Chondrocyte (in vitro differentiated cells): ENCODE results near the gene WDR62. TPM values are rescaled to one million over a fixed set of nuclear protein-coding genes. Genes with fewer than 3 reads are reported as not detected.

Source experiments
- DNase-seq: peaks from one replicate; pipeline ENCODE4 v3.0.0; 2021; ENCODE audit warnings: mixed read lengths, low spot score
- H3K27ac Mint-ChIP-seq: one replicate; pipeline ENCODE4 v1.8.0; 2021; ENCODE audit warnings: mild to moderate bottlenecking, moderate library complexity, mixed read lengths; ENCODE audit not compliant: unreplicated experiment
- H3K27me3 Mint-ChIP-seq: 2 replicates; pipeline ENCODE4 v1.8.0; 2021; ENCODE audit warnings: low read depth, mixed read lengths
- H3K36me3 Mint-ChIP-seq: 2 replicates; pipeline ENCODE4 v1.8.0; 2021; ENCODE audit warnings: low read depth, mixed read lengths
- H3K4me1 Mint-ChIP-seq: 2 replicates; pipeline ENCODE4 v1.8.0; 2021; ENCODE audit warnings: low read depth, mild to moderate bottlenecking, mixed read lengths
- H3K4me3 Mint-ChIP-seq: one replicate; pipeline ENCODE4 v1.8.0; 2021; ENCODE audit warnings: mild to moderate bottlenecking, moderate library complexity, mixed read lengths; ENCODE audit not compliant: unreplicated experiment
- H3K9me3 Mint-ChIP-seq: 2 replicates; pipeline ENCODE4 v1.8.0; 2021; ENCODE audit warnings: low read depth, mixed read lengths
- CTCF ChIP-seq: fragments of 200-600 bp; sonication (generic); IDR thresholded peaks from 2 replicates; pipeline ENCODE4 v1.5.0; 2021; ENCODE audit warnings: antibody characterized with exemption, mild to moderate bottlenecking, moderate library complexity
- total RNA-seq: library from RNA; stranded (reverse); gene quantifications from 3 replicates; pipeline ENCODE4 v1.2.1, GENCODE V29; 2021

Gene WDR62
- total RNA-seq, 1 donor from 2014 or later = 3.0 TPM

- Mint-ChIP-seq H3K27me3 (no peaks in the 10 kb centered on the region), H3K36me3 (peaks cover 15% of the 10 kb centered on the region), H3K27ac (no peak overlapping the region), H3K9me3 (no peaks in the 10 kb centered on the region), H3K4me1 (peaks cover 8% of the 10 kb centered on the region), H3K4me3 (no peak overlapping the region)
- DNase-seq = no peak
- TF ChIP-seq CTCF = no peak
Measured at GRCh38 chr19:36019061-36019670, 35.5 kb upstream of the WDR62 start.

GRCh38 chr19:36023432-36023831, 31.3 kb upstream of the WDR62 start:
- Mint-ChIP-seq H3K4me1 (no peaks in the 10 kb centered on the region), H3K36me3 (peaks cover 21% of the 10 kb centered on the region), H3K27ac (no peak overlapping the region), H3K9me3 (no peaks in the 10 kb centered on the region), H3K4me3 (no peak overlapping the region), H3K27me3 (no peaks in the 10 kb centered on the region)
- DNase-seq = no peak
- TF ChIP-seq CTCF = no peak

GRCh38 chr19:36025541-36025940, 29.2 kb upstream of the WDR62 start:
- peaks cover 3% of the 10 kb centered on the region for H3K4me1 Mint-ChIP-seq
- H3K27me3 Mint-ChIP-seq = no peaks in the 10 kb centered on the region
- no peak overlapping the region for H3K4me3 Mint-ChIP-seq
- no peak for TF ChIP-seq CTCF
- no peak for DNase-seq
- H3K36me3 Mint-ChIP-seq = peaks cover 24% of the 10 kb centered on the region
- H3K27ac Mint-ChIP-seq = no peak overlapping the region
- H3K9me3 Mint-ChIP-seq = no peaks in the 10 kb centered on the region

DNA sequence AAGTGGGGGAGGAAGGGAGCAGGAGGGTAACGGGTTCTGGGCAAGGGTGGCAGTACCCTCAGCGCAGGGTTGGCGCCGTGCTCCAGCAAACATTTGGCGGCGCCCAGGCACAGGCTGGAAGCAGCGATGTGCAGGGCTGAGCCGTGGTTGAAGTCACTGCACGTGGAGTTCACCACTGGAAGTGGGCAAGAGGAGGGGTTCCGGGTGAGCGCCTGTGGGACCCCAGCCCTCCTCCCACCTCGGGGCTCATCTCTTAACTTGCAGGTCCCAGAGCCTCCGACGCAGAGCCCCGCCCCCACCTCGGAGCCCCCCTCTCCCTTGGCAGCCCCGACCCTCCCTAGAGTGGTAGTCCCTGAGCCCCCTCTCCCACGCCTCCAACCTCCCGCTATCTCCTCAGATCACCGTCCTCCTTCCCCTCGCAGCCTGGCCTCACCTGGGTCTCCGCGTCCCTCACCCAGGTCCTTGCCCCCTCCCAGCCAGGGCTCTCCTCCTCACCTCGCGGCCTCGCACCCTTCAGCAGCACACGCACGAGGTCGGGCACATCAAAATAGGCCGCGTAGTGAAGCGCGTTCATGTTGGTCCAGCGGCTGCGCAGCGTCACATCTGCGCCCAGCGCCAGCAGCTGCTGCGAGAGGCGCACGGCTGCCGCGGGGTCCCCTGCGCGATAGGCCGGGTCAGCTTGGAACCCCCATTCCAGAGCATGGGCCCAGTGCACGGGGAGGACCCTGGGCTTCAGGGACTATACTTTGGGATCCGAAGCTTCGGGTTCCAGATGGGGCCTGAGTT, 28.4 kb upstream of the WDR62 start:
- Mint-ChIP-seq H3K4me3 (no peak overlapping the region), H3K27ac (no peak overlapping the region), H3K4me1 (peaks cover 4% of the 10 kb centered on the region), H3K27me3 (no peaks in the 10 kb centered on the region), H3K9me3 (no peaks in the 10 kb centered on the region), H3K36me3 (peaks cover 22% of the 10 kb centered on the region)
- no peak for DNase-seq
- no peak for TF ChIP-seq CTCF

- no peaks in the 10 kb centered on the region for H3K9me3 Mint-ChIP-seq
- no peak overlapping the region for H3K27ac Mint-ChIP-seq
- H3K4me3 Mint-ChIP-seq = no peak overlapping the region
Measured at GRCh38 chr19:36027696-36028095, 27.0 kb upstream of the WDR62 start.

More at GRCh38 chr19:36027696-36028095, 27.0 kb upstream of the WDR62 start:
- Mint-ChIP-seq H3K27me3 (no peaks in the 10 kb centered on the region), H3K4me1 (peaks cover 13% of the 10 kb centered on the region), H3K36me3 (peaks cover 22% of the 10 kb centered on the region)
- TF ChIP-seq CTCF = no peak
- DNase-seq = no peak
